Activated T-helper 2 cell treated with anti-CD3 and anti-CD28 coated beads, Interferon-gamma antibody, Interleukin-2, Interleukin-4, amounts not matched to agents 10 μg/mL and 5 μg/mL and 100 μg/mL, durations not matched to agents 14 hours and 24 hours and 36 hours (primary cell): ENCODE measurements around the gene NDUFV3. TPM values are rescaled to one million over a fixed set of nuclear protein-coding genes. Genes with fewer than 3 reads are reported as not detected.
"Not testable (repeated sequence)": the region's sequence is repeated elsewhere in the genome, so short reads cannot be mapped to it uniquely, and the experiment has no call there.

Experiments
- DNase-seq: peaks from one replicate; pipeline ENCODE4 v3.0.0; 2021; ENCODE audit warnings: low spot score
- H3K27ac Mint-ChIP-seq: one replicate; pipeline ENCODE4 v1.8.0; 2021; ENCODE audit warnings: mixed read lengths
- H3K27me3 Mint-ChIP-seq: one replicate; pipeline ENCODE4 v1.8.0; 2021; ENCODE audit warnings: low read depth, mixed read lengths
- H3K36me3 Mint-ChIP-seq: one replicate; pipeline ENCODE4 v1.8.0; 2021; ENCODE audit warnings: low read depth, mixed read lengths
- H3K4me1 Mint-ChIP-seq: one replicate; pipeline ENCODE4 v1.8.0; 2021; ENCODE audit warnings: low read depth, mixed read lengths
- H3K4me3 Mint-ChIP-seq: one replicate; pipeline ENCODE4 v1.8.0; 2021; ENCODE audit warnings: low read depth, mild to moderate bottlenecking, moderate library complexity, mixed read lengths
- H3K9me3 Mint-ChIP-seq: one replicate; pipeline ENCODE4 v1.8.0; 2021; ENCODE audit warnings: mixed read lengths
- intact Hi-C: fragments of 100-400 bp; cut with micrococcal nuclease; formaldehyde crosslinking; loops from one replicate; pipeline ENCODE4 v1.15.1; 2023
- total RNA-seq: library from RNA; stranded (reverse); gene quantifications from 2 replicates; pipeline ENCODE4 v1.2.3, GENCODE V29; 2022

The NDUFV3 gene
- total RNA-seq: 39.6 and 45.9 TPM in 2 replicates

DNA sequence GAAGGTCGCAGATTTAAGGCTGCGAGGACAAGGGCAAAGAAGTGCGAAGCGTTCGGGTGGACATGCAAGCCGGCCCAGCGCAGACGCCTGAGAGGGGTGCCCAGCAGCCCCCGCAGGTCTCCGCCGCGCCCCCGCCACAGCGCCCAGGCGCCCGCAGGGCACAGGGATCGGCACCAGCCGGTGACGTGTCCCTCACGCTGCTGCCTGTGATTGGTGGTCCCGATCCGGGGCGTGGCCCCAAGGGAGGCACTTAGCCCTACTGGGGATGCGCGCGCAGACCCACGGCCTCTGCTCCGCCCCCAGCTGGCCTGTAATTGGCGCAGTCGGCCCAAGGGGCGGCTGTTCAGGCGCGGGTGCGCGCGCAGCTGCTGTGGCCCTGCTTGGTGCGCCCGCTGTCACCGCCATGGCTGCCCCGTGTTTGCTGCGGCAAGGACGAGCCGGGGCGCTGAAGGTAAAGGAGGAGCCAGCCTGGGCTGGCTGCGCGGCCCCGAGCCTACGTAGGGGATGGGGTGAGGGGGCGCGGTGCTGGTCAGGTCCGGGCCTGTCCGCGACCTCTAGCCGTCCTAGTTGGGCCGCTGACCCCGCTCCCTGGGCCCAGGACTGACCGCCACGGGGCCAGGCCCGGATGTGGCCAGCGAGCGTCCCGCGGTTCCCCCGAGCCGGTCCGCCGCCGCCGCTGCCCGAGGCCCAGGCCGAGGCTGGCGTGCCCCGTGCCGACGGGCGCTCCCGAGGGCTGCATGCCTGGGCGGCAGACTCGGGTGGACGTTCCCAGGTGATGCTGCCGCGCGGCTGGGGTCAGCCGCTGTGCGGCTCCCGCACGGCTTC, at the start of gene NDUFV3:
NDUFV3 (plus strand) TSS at position 379 of the 825 bp plus-strand sequence; CDS start at position 404, 25 bp downstream.
- H3K27ac Mint-ChIP-seq: peak within 1 kb of the TSS; percentile 95
- H3K36me3 Mint-ChIP-seq: peaks cover 19% of the 10 kb centered on the region
- H3K9me3 Mint-ChIP-seq: no peaks in the 10 kb centered on the region
- H3K4me1 Mint-ChIP-seq: peaks cover 11% of the 10 kb centered on the region
- DNase-seq: peak; percentile 98
- H3K4me3 Mint-ChIP-seq: peak within 1 kb of the TSS; percentile 85
- no peaks in the 10 kb centered on the region for H3K27me3 Mint-ChIP-seq
- intact Hi-C loops: loop anchor here (1.0 kb wide), 1 partner anchor 14 kb away; the partner anchor contains the start of gene WDR4

DNA sequence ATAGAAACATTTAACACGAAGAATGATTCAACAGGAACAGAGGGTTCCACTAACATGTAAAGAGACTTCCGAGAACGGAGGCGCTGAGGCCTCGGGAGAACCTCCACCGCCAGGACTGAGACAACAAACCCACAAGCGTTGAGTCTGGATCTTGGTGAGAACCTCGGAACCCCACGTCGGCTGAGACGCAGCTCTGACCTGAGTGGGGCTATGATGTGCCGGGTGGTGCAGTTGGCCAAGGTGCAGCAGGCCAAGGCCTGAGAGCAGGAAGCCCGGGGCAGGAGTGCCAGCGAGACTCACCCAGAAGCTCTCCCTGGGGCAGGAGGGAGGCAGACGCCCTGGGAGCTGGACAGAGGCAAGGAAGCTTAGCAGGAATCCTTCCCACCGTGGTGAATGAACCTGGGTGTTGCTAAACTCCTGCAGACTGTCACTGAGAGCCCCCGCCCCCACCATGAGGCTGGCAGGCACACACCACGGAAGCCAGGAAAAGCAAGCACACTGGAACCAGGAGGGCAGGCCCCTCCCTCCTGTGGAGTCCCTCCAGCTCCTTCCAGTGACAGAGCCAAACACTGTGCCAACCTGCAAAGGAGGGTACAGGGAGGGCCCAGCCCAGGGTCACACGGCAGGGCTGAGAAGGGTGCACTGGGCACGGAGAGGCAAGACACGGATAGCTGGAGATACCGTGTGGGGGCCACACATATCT, 48.5 kb upstream of the NDUFV3 start:
- no peak for DNase-seq
- H3K4me3 Mint-ChIP-seq: no peak overlapping the region
- no peaks in the 10 kb centered on the region for H3K27me3 Mint-ChIP-seq
- no peak overlapping the region for H3K27ac Mint-ChIP-seq
- intact Hi-C loops: no loop called here
- no peaks in the 10 kb centered on the region for H3K9me3 Mint-ChIP-seq
- H3K36me3 Mint-ChIP-seq: peaks cover 52% of the 10 kb centered on the region
- H3K4me1 Mint-ChIP-seq: no peaks in the 10 kb centered on the region

DNA sequence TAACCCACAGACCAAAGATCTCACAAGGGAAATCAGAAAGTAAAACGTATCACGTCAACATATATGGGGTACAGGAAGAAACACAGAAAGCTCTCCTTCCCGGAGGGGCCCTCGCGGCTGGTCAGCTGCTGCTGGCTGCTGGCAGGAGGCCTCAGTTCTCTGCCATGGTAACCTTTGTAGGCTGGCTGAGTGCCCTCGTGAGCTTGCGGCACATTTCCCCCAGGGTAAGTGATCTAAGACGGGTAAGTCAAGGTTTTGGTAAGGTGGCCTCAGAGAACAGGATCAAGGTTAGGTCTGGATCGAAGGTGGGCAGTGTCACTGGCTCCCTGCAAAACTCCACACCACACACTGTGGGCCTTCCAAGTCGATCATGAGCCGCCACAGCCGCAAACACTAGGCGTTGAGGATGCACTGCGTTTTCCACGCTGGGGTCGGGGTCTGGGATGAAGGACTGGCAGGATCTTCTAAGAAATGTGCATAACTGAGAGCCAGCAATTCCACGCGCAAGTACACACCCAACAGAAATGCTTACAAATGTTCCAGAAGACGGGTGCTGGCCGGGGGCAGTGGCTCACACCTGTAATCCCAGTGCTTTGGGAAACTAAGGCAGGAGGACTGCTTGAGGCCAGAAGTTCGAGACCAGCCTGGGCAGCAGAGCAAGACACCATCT, 47.7 kb upstream of the NDUFV3 start:
- peaks cover 60% of the 10 kb centered on the region for H3K36me3 Mint-ChIP-seq
- intact Hi-C loops: no loop called here
- H3K4me1 Mint-ChIP-seq: no peaks in the 10 kb centered on the region
- no peak overlapping the region for H3K4me3 Mint-ChIP-seq
- no peak for DNase-seq
- H3K9me3 Mint-ChIP-seq: no peaks in the 10 kb centered on the region
- H3K27ac Mint-ChIP-seq: no peak overlapping the region
- no peaks in the 10 kb centered on the region for H3K27me3 Mint-ChIP-seq

DNA sequence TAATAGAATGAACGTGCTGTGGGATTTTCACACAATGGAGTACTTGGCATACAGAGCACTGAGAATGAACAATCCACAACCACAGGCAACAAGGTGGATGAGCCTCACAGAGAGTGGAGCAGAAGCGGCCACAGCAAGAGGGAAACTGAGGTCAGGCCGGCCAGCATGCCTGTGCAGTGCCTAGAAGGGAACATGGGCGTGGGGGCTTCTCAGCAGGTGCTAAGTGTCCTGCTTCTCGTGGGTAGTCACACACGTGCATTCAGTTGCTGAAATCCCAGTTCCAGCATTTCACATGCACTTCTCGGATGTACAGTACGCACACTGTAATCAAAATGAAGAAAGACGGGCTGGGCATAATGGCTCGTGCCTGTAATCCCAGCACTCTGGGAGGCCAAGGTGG, 46.9 kb upstream of the NDUFV3 start:
- Mint-ChIP-seq H3K4me1 (no peaks in the 10 kb centered on the region), H3K4me3 (no peak overlapping the region), H3K27me3 (no peaks in the 10 kb centered on the region), H3K9me3 (no peaks in the 10 kb centered on the region), H3K36me3 (peaks cover 68% of the 10 kb centered on the region), H3K27ac (no peak overlapping the region)
- DNase-seq: no peak
- intact Hi-C loops: no loop called here

DNA sequence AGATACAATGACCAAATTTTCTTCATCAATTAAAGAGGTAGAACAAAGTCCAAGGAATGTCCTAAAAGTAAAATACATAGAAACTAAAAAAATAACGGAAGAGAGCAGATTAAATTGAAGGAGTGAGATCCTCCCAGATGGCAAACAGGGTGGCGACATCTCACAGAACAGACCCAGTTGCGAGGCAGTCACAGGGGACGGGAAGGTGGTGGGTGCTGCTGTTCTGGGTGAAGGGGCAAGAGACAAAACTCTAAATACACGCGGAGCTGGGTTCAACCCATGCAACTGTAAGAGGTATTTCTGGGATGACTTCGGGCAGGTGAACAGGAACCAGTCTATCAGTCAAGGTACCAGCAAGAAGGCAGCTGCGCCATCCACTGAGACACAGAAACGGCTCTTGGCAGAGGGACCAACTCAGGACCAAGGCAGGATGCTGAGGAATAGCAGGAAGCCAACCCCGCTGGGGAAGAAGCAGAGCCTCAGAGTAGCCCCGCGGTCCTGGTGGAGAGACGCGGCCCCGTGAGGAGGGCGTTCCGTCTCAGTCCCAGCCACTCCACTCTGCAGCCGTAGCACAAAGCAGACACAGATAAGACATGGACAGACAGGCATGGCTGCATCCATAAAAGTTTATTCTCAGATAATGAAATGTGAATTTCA, 45.9 kb upstream of the NDUFV3 start:
- Mint-ChIP-seq H3K36me3 (peaks cover 72% of the 10 kb centered on the region), H3K9me3 (no peaks in the 10 kb centered on the region), H3K4me1 (no peaks in the 10 kb centered on the region), H3K27me3 (no peaks in the 10 kb centered on the region), H3K27ac (no peak overlapping the region), H3K4me3 (no peak overlapping the region)
- intact Hi-C loops: no loop called here
- no peak for DNase-seq

DNA sequence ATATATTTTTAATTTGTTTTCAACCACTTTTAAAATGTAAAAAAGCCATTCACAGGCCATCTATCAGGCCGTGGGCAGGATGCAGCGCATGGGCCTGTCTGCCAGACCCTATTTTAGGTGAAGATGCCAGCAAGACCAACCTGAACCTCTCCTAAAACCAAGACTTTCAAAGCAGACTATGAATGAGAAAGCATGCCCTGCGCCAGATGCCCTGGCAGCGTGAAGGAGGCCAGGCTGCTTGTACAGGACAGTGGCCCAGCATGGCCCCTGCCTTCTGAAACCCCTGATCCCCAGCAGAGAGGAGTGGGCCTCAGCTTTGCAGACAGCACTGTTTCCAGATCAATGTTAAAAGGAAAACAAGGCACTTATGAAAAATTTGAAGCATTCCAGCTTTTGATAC, 45.4 kb upstream of the NDUFV3 start:
- Mint-ChIP-seq H3K4me3 (no peak overlapping the region), H3K9me3 (no peaks in the 10 kb centered on the region), H3K4me1 (no peaks in the 10 kb centered on the region), H3K27me3 (no peaks in the 10 kb centered on the region), H3K36me3 (peaks cover 71% of the 10 kb centered on the region), H3K27ac (no peak overlapping the region)
- DNase-seq: no peak
- intact Hi-C loops: no loop called here

DNA sequence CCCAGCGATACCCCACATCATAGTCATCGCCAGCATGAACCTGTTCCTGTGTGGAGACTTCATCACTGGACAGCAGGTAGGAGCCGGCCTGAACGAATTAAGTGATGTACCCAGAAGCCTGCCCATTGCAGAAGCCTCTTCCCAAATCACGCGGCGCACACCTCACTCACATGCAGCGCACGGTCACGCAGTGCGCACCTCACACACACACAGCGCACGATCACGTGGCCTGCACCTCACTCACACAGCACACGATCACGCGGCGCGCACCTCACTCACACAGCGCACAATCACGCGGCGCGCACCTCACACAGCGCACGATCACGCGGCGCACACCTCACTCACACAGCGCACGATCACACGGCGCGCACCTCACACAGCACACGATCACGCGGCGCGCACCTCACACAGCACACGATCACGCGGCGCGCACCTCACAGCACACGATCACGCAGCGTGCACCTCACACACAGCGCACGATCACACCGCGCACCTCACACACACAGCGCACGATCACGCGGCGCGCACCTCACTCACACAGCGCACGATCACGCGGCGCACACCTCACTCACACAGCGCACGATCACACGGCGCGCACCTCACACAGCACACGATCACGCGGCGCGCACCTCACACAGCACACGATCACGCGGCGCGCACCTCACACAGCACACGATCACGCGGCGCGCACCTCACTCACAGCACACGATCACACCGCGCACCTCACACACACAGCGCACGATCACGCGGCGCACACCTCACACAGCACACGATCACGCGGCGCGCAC, 44.8 kb upstream of the NDUFV3 start:
- intact Hi-C loops, H3K27me3 Mint-ChIP-seq, H3K9me3 Mint-ChIP-seq, H3K4me1 Mint-ChIP-seq, H3K27ac Mint-ChIP-seq, H3K4me3 Mint-ChIP-seq, DNase-seq: not testable (repeated sequence)
- H3K36me3 Mint-ChIP-seq: peaks cover 73% of the 10 kb centered on the region

DNA sequence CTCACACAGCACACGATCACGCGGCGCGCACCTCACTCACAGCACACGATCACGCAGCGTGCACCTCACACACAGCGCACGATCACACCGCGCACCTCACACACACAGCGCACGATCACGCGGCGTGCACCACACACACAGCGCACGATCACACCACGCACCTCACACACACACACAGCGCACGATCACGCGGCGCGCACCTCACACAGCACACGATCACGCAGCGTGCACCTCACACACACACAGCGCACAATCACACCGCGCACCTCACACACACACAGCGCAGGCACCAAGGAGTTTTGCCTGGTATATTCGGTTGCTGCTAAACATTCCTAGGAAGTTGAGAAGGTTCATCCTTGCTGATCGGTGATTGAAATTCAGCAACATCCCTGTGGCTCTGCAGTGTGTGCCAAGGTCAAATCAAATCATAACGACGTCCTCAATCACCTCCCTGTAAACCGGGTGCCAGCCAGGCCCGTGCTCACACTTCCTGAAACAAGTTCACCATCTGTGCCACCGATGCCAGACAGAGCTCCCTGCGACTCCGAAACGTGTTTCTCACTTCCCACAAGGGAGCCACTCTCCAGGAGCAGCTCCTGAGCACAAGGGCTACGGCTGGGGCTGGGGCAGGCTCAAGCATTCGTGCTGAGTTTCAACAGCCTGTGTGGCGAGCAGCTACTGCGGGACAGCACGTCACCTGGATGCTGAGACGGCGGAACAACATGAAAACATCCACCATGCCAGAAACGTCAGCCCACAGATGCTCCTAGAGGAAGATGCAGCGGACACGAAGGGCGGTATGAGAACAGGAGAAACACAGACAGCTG, 44.0 kb upstream of the NDUFV3 start:
- no peak overlapping the region for H3K4me3 Mint-ChIP-seq
- DNase-seq: no peak
- H3K36me3 Mint-ChIP-seq: peaks cover 78% of the 10 kb centered on the region

DNA sequence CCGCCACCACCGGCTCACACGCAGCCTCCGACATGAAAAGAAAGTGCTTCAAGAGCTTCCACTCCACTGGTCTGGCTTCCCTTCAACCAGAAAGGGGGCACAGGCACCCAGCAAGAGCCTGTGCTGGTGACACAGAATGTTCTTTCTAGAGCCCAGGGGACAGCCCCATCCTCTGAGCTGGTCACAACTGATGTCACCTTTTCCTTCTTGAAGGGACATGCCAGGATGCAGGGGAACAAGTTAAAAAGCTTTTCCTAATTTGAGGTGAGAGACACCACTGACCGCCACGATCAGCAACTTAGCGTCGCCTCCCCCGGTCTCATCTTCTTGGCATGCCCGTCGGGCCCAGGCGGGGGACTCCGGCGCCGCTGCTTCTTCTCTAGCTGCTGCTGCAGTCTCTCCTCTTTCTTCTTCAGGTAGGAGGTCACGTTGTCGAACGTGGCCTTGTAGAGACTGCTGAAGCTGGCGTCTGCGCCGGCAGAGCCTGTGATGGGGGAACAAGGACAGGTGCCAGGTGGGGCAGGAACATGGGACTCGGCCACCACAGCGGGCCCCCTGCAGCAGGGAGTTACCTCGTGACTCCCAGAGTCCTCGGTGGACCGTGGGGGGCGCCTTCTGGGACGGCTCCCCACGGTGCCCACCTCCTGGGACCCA, 43.2 kb upstream of the NDUFV3 start:
- intact Hi-C loops: no loop called here
- Mint-ChIP-seq H3K9me3 (no peaks in the 10 kb centered on the region), H3K27ac (no peak overlapping the region), H3K4me3 (no peak overlapping the region), H3K36me3 (peaks cover 80% of the 10 kb centered on the region), H3K27me3 (no peaks in the 10 kb centered on the region), H3K4me1 (no peaks in the 10 kb centered on the region)
- DNase-seq: no peak

More for the DNA sequence above, 44.0 kb upstream of the NDUFV3 start:
- intact Hi-C loops: no loop called here
- H3K9me3 Mint-ChIP-seq: no peaks in the 10 kb centered on the region
- no peak overlapping the region for H3K27ac Mint-ChIP-seq
- H3K4me1 Mint-ChIP-seq: no peaks in the 10 kb centered on the region
- H3K27me3 Mint-ChIP-seq: no peaks in the 10 kb centered on the region

DNA sequence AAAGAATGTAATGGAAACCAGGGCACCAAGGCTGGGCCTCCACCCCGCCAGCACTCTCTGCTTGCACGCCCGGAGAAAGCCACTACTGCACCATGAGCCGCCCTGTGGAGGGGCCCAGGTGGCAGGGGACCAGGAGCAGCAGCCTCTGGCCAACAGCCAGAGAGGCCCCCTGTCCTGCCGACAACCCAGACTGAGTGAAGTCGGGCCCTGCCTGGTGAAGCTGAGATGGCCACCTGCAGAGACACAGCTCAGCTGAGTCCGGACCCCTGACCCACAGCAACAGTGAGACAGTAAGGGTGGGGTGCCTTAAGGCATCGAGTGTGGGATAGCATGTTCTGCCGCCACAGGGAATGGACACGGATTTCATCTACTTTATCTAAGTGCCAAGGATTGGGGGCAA, 42.6 kb upstream of the NDUFV3 start:
- Mint-ChIP-seq H3K9me3 (no peaks in the 10 kb centered on the region), H3K4me1 (no peaks in the 10 kb centered on the region), H3K4me3 (no peak overlapping the region), H3K27me3 (no peaks in the 10 kb centered on the region), H3K27ac (no peak overlapping the region), H3K36me3 (peaks cover 78% of the 10 kb centered on the region)
- intact Hi-C loops: no loop called here
- DNase-seq: no peak

DNA sequence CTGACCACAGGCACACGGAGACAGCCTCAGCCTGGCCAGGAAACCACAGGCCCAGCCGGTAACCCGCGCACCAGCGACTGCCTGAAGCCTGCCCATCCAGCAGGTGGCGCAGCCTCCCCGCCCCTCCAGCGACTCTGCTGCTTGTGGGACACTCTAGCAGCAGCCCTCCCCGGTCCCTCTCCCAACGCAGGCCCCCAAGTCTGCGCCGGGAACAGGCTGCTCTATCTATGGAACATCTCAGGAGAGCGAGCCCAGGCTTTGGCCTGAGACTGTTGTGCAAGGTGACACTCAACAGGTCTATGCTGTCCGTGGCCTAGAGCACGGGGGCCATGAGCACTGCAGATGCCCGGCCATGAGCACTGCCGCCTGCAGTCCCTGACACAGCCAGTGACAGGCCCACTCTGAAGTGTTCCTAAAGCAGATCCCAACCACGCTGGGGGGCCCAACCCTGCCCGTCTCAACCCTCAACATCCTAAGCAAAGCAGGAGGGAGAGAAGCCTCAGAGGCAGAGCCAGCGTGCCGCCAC, 42.2 kb upstream of the NDUFV3 start:
- no peak for DNase-seq
- H3K36me3 Mint-ChIP-seq: peaks cover 80% of the 10 kb centered on the region
- H3K9me3 Mint-ChIP-seq: no peaks in the 10 kb centered on the region
- intact Hi-C loops: no loop called here
- H3K27me3 Mint-ChIP-seq: no peaks in the 10 kb centered on the region
- H3K4me3 Mint-ChIP-seq: no peak overlapping the region
- no peak overlapping the region for H3K27ac Mint-ChIP-seq
- no peaks in the 10 kb centered on the region for H3K4me1 Mint-ChIP-seq
